ENCODE measurements around the gene ECI1.

ECI1 gene

DNA sequence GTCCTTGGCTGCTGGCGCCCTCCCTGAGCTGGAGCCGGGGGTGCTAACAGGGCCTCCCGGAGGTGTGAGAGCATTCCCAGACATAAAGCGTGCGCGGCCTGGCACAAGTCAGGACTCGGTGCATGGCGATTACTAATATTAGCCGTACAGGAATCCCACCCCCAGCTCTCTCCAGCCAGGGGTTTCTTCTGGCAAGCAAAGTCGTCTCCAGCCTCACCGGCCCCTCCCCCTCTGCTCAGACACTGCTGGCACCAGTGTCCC is 60.0 kb downstream of the ECI1 start:
- no peak for DNase-seq

DNA sequence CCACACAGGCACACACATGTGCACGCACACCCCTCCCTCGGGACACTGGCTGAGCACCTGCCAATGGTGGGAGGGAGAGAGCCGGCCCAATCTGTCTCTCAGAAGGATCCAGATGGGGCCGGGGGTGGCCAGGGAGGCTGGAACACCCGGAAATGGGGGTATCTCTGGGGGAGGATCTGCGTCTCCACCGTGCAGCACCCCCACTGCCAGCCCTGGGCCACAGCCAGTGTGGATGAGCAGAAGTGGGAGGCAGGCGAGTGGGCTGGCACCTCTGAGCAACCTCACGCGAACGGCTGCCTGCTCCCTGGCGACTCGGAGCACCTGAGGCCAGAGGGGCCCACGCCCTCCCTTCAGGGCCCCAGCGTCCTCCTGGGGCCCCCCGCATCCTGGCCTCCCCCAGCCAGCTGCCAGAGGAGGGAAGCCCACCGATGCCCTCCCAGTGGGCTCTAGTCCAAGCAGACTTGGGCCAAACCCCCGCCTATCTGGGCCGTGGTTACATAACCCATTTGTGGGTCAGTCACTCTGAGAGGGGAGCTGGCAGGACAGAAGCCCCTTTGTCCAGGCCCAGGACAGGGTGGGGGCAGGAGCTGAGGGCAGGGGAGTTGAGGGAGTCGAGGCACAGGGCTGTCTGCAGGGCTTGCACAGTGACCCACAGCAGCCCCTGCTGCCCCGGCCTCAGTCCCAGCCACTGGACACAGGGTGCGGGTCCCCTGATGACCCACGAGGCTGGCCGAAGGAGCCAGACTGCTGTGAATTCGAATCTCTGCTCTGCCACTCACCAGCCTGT is 60.5 kb downstream of the ECI1 start:
- no peak for DNase-seq

DNA sequence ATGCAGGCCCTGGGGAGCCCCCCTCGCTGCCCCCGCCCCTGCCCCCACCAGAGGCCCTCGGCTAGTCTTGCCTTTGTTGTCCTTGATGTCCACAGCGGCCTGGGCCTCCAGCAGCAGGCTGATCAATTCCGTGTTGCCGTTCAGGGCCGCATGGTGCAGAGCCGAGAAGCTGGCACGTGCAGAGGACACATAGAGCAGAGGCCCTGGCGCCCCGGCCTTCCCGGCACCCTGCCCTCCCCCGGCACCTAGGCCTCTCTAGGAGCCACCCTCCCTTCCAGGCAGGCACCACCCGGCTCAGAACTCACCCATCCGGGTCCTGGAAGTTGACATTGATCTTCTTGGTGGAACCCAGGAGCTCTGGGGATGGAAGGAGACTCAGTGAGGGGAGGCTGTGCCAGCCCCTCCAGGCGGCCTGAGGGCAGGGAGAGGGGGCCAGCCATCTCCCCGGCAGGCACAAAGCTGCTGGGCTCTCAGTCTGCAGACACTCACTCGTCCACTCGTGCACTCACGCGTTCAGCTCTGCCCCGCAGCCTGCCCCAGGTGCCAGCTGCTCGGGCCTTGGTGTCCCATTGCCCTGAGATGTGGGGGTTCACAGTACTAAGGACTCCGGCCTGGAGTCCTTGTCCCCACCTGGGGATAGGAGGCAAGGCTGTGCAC is 61.3 kb downstream of the ECI1 start:
- no peak for DNase-seq
